ENCODE measurements around the gene INIP.

- TF ChIP-seq CTCF (IDR thresholded peaks at IDR 0.05; ENCODE audit: borderline replicate concordance, extremely low read depth, low read length, poor library complexity, severe bottlenecking) (no peak), EZH2 (IDR thresholded peaks at IDR 0.05; ENCODE audit: borderline replicate concordance, low read depth, low read length, severe bottlenecking) (no peak)
These were observed 21.5 kb downstream of the INIP start for GRCh38 chr9:112696461-112696860.

Measured in DND-41 (cell line).